ENCODE results near the gene UPF1.

The UPF1 gene

GRCh38 chr19:18878858-18879578, 47.3 kb downstream of the UPF1 start:
- H3K27ac ChIP-seq (ENCODE audit: low read depth, low read length, severe bottlenecking), result no peak overlapping the region
- H3K4me1 ChIP-seq (ENCODE audit: control insufficient read depth, insufficient read depth, low read length, poor library complexity, severe bottlenecking), result no peaks in the 10 kb centered on the region
- no peaks in the 10 kb centered on the region for H3K9me3 ChIP-seq (ENCODE audit: control insufficient read depth, low read length)
- H3K36me3 ChIP-seq (ENCODE audit: control insufficient read depth, insufficient read depth, low read length), result peaks cover 67% of the 10 kb centered on the region
- no peak overlapping the region for H3K4me3 ChIP-seq (ENCODE audit: extremely low read depth, insufficient read depth, low read length, poor library complexity, severe bottlenecking)
- WGBS, 2 experiments (ENCODE audit: insufficient coverage in 2 of 2), result 92 to 97% methylated on average over 20 to 32 of the region's 34 CpGs

GRCh38 chr19:18879579-18880373, 48.0 kb downstream of the UPF1 start:
- Histone ChIP-seq H3K36me3 (ENCODE audit: control insufficient read depth, insufficient read depth, low read length) (peaks cover 68% of the 10 kb centered on the region), H3K4me1 (ENCODE audit: control insufficient read depth, insufficient read depth, low read length, poor library complexity, severe bottlenecking) (no peaks in the 10 kb centered on the region), H3K4me3 (ENCODE audit: extremely low read depth, insufficient read depth, low read length, poor library complexity, severe bottlenecking) (no peak overlapping the region), H3K27ac (ENCODE audit: low read depth, low read length, severe bottlenecking) (no peak overlapping the region), H3K9me3 (ENCODE audit: control insufficient read depth, low read length) (no peaks in the 10 kb centered on the region)
- WGBS, 2 experiments (ENCODE audit: insufficient coverage in 2 of 2), result 79 to 93% methylated on average over 5 to 12 of the region's 13 CpGs

- peaks cover 64% of the 10 kb centered on the region for H3K36me3 ChIP-seq (ENCODE audit: control insufficient read depth, insufficient read depth, low read length)
- no peak overlapping the region for H3K4me3 ChIP-seq (ENCODE audit: extremely low read depth, insufficient read depth, low read length, poor library complexity, severe bottlenecking)
- H3K27ac ChIP-seq (ENCODE audit: low read depth, low read length, severe bottlenecking), result no peak overlapping the region
- 95 to 96% methylated on average over 6 to 7 of the region's 7 CpGs for WGBS, 2 experiments (ENCODE audit: insufficient coverage in 2 of 2)
- H3K9me3 ChIP-seq (ENCODE audit: control insufficient read depth, low read length), result no peaks in the 10 kb centered on the region
- no peaks in the 10 kb centered on the region for H3K4me1 ChIP-seq (ENCODE audit: control insufficient read depth, insufficient read depth, low read length, poor library complexity, severe bottlenecking)
These were observed 49.7 kb downstream of the UPF1 start for GRCh38 chr19:18881491-18881890.

- Histone ChIP-seq H3K4me3 (ENCODE audit: extremely low read depth, insufficient read depth, low read length, poor library complexity, severe bottlenecking) (no peak overlapping the region), H3K4me1 (ENCODE audit: control insufficient read depth, insufficient read depth, low read length, poor library complexity, severe bottlenecking) (no peaks in the 10 kb centered on the region), H3K36me3 (ENCODE audit: control insufficient read depth, insufficient read depth, low read length) (peaks cover 49% of the 10 kb centered on the region), H3K9me3 (ENCODE audit: control insufficient read depth, low read length) (no peaks in the 10 kb centered on the region), H3K27ac (ENCODE audit: low read depth, low read length, severe bottlenecking) (no peak overlapping the region)
- 94% methylated on average over 27 to 28 of the region's 30 CpGs for WGBS, 2 experiments (ENCODE audit: insufficient coverage in 2 of 2)
These were observed 52.0 kb downstream of the UPF1 start for GRCh38 chr19:18883526-18884304.

GRCh38 chr19:18886972-18887371, 55.2 kb downstream of the UPF1 start:
- peaks cover 29% of the 10 kb centered on the region for H3K36me3 ChIP-seq (ENCODE audit: control insufficient read depth, insufficient read depth, low read length)
- H3K4me1 ChIP-seq (ENCODE audit: control insufficient read depth, insufficient read depth, low read length, poor library complexity, severe bottlenecking), result no peaks in the 10 kb centered on the region
- H3K4me3 ChIP-seq (ENCODE audit: extremely low read depth, insufficient read depth, low read length, poor library complexity, severe bottlenecking), result no peak overlapping the region
- WGBS, 2 experiments (ENCODE audit: insufficient coverage in 2 of 2), result 90 to 97% methylated on average over 3 to 4 of the region's 4 CpGs
- H3K9me3 ChIP-seq (ENCODE audit: control insufficient read depth, low read length), result no peaks in the 10 kb centered on the region
- no peak overlapping the region for H3K27ac ChIP-seq (ENCODE audit: low read depth, low read length, severe bottlenecking)

GRCh38 chr19:18889949-18890745, 58.4 kb downstream of the UPF1 start:
- peaks cover 11% of the 10 kb centered on the region for H3K36me3 ChIP-seq (ENCODE audit: control insufficient read depth, insufficient read depth, low read length)
- no peak overlapping the region for H3K27ac ChIP-seq (ENCODE audit: low read depth, low read length, severe bottlenecking)
- H3K9me3 ChIP-seq (ENCODE audit: control insufficient read depth, low read length), result no peaks in the 10 kb centered on the region
- H3K4me1 ChIP-seq (ENCODE audit: control insufficient read depth, insufficient read depth, low read length, poor library complexity, severe bottlenecking), result peaks cover 7% of the 10 kb centered on the region
- H3K4me3 ChIP-seq (ENCODE audit: extremely low read depth, insufficient read depth, low read length, poor library complexity, severe bottlenecking), result no peak overlapping the region
- 83 to 94% methylated on average over 7 to 8 of the region's 10 CpGs for WGBS, 2 experiments (ENCODE audit: insufficient coverage in 2 of 2)

GRCh38 chr19:18893587-18894253, 62.0 kb downstream of the UPF1 start:
- H3K27ac ChIP-seq (ENCODE audit: low read depth, low read length, severe bottlenecking), result no peak overlapping the region
- H3K4me3 ChIP-seq (ENCODE audit: extremely low read depth, insufficient read depth, low read length, poor library complexity, severe bottlenecking), result no peak overlapping the region

GRCh38 chr19:18894254-18895037, 62.7 kb downstream of the UPF1 start:
- peak overlapping the region; percentile 70 for H3K4me3 ChIP-seq (ENCODE audit: extremely low read depth, insufficient read depth, low read length, poor library complexity, severe bottlenecking)
- 47 to 48% methylated on average over 16 to 23 of the region's 28 CpGs for WGBS, 2 experiments (ENCODE audit: insufficient coverage in 2 of 2)

More at GRCh38 chr19:18893587-18894253, 62.0 kb downstream of the UPF1 start:
- H3K36me3 ChIP-seq (ENCODE audit: control insufficient read depth, insufficient read depth, low read length), result peaks cover 6% of the 10 kb centered on the region
- no peaks in the 10 kb centered on the region for H3K9me3 ChIP-seq (ENCODE audit: control insufficient read depth, low read length)
- H3K4me1 ChIP-seq (ENCODE audit: control insufficient read depth, insufficient read depth, low read length, poor library complexity, severe bottlenecking), result peaks cover 12% of the 10 kb centered on the region
- 90 to 92% methylated on average over 8 to 17 of the region's 18 CpGs for WGBS, 2 experiments (ENCODE audit: insufficient coverage in 2 of 2)

GRCh38 chr19:18895038-18895823, 63.5 kb downstream of the UPF1 start:
- H3K36me3 ChIP-seq (ENCODE audit: control insufficient read depth, insufficient read depth, low read length), result peaks cover 10% of the 10 kb centered on the region
- H3K9me3 ChIP-seq (ENCODE audit: control insufficient read depth, low read length), result no peaks in the 10 kb centered on the region
- peaks cover 14% of the 10 kb centered on the region for H3K4me1 ChIP-seq (ENCODE audit: control insufficient read depth, insufficient read depth, low read length, poor library complexity, severe bottlenecking)
- H3K27ac ChIP-seq (ENCODE audit: low read depth, low read length, severe bottlenecking), result peak overlapping the region; percentile 19
- peak overlapping the region; percentile 70 for H3K4me3 ChIP-seq (ENCODE audit: extremely low read depth, insufficient read depth, low read length, poor library complexity, severe bottlenecking)
- 0 to 1% methylated on average over 58 to 68 of the region's 72 CpGs for WGBS, 2 experiments (ENCODE audit: insufficient coverage in 2 of 2)

More at GRCh38 chr19:18894254-18895037, 62.7 kb downstream of the UPF1 start:
- Histone ChIP-seq H3K27ac (ENCODE audit: low read depth, low read length, severe bottlenecking) (peak overlapping the region; percentile 19), H3K9me3 (ENCODE audit: control insufficient read depth, low read length) (no peaks in the 10 kb centered on the region), H3K36me3 (ENCODE audit: control insufficient read depth, insufficient read depth, low read length) (peaks cover 7% of the 10 kb centered on the region), H3K4me1 (ENCODE audit: control insufficient read depth, insufficient read depth, low read length, poor library complexity, severe bottlenecking) (peaks cover 14% of the 10 kb centered on the region)
